Hepatocyte (in vitro differentiated cells): Measurements from ENCODE around the gene RPN2.

Experiments used
- EZH2 ChIP-seq: fragments of 200-600 bp; sonication (generic); IDR thresholded peaks from 2 replicates; pipeline ENCODE4 v1.6.1; 2016; ENCODE audit warnings: antibody characterized with exemption, mild to moderate bottlenecking, borderline replicate concordance
- EZH2phosphoT487 ChIP-seq: fragments of 200-600 bp; sonication (generic); IDR thresholded peaks from one replicate; pipeline ENCODE4 v1.6.1; 2018; ENCODE audit warnings: antibody characterized with exemption, mild to moderate bottlenecking, low read depth, moderate library complexity; ENCODE audit not compliant: unreplicated experiment, severe bottlenecking
- TF ChIP-seq, protein P1 (sequence below): fragments of 200-600 bp; sonication (generic); IDR thresholded peaks from 2 replicates; pipeline ENCODE4 v1.5.1; 2016; ENCODE audit warnings: antibody characterized with exemption, mild to moderate bottlenecking; ENCODE audit not compliant: poor library complexity

DNA sequence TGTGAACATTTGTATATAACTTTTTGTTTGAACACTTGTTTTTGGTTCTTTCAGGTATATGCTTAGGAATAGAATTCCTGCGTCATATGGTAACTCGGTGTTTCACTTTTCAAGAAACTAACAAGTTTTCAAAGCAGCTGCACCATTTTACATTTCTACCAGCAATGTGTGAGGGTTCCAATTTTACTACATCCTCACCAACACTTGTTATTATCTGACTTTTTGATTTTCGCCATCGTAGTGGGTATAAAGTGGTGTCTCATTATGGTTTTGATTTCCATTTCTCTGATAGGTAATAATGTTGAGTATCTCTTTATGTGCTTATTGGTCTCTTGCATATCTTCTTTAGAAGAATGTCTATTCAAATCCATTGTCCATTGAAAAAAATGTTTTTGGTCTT lies 39.8 kb downstream of the RPN2 start:
- TF ChIP-seq, protein P1, sequence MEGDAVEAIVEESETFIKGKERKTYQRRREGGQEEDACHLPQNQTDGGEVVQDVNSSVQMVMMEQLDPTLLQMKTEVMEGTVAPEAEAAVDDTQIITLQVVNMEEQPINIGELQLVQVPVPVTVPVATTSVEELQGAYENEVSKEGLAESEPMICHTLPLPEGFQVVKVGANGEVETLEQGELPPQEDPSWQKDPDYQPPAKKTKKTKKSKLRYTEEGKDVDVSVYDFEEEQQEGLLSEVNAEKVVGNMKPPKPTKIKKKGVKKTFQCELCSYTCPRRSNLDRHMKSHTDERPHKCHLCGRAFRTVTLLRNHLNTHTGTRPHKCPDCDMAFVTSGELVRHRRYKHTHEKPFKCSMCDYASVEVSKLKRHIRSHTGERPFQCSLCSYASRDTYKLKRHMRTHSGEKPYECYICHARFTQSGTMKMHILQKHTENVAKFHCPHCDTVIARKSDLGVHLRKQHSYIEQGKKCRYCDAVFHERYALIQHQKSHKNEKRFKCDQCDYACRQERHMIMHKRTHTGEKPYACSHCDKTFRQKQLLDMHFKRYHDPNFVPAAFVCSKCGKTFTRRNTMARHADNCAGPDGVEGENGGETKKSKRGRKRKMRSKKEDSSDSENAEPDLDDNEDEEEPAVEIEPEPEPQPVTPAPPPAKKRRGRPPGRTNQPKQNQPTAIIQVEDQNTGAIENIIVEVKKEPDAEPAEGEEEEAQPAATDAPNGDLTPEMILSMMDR = no peak
- TF ChIP-seq EZH2 (no peak), EZH2phosphoT487 (no peak)
